SK-N-SH (cell line): ENCODE data around the gene ARL14. TPM values are rescaled to one million over a fixed set of nuclear protein-coding genes. Genes with fewer than 3 reads are reported as not detected.

Experiments used
- CTCF ChIA-PET: fragments of 300-600, 350-600 bp; formaldehyde crosslinking; extraction: SDS; loops from one replicate; lab custom pipeline; 2021; lab: Yijun Ruan, JAX
- POLR2A ChIA-PET: fragments of 350-600 bp; sonication (Branson Sonifier 250); formaldehyde crosslinking; extraction: SDS; loops from one replicate; lab custom pipeline; 2020; ENCODE audit warnings: antibody characterized with exemption, inconsistent platforms; lab: Yijun Ruan, JAX
- DNase-seq: peaks from one replicate; pipeline ENCODE4 v3.0.0; 2012
- H2AFZ ChIP-seq: fragments of 200-600 bp; sonication (generic); 2 replicates; pipeline ENCODE4 v1.8.1; 2016; ENCODE audit warnings: antibody characterized with exemption, mild to moderate bottlenecking, low read depth
- H3F3A ChIP-seq: fragments of 200-600 bp; sonication (generic); replicated peaks from 2 replicates; pipeline ENCODE3; 2016; ENCODE audit warnings: antibody characterized with exemption, mild to moderate bottlenecking; ENCODE audit not compliant: insufficient read depth
- H3K27ac ChIP-seq, 2 experiments: fragments of 200-500 bp in 1 of 2; fragments of 200-600 bp in 1 of 2; sonication (Bioruptor generic) in 1 of 2; sonication (generic), shearing (Covaris generic) in 1 of 2; 2 replicates each; pipeline versions ENCODE4 v1.5.1 to v1.6.1; 2014 to 2016; ENCODE audit warnings: low read depth in 2 of 2, inconsistent platforms in 1 of 2, low read length in 1 of 2, mild to moderate bottlenecking in 1 of 2, mixed read lengths in 1 of 2
- H3K27me3 ChIP-seq: fragments of 200-600 bp; sonication (generic), shearing (Covaris generic); 2 replicates; pipeline ENCODE4 v1.6.1; 2016; ENCODE audit warnings: mixed run types; ENCODE audit not compliant: insufficient read depth
- H3K36me3 ChIP-seq, 2 experiments: fragments of 200-500 bp in 1 of 2; fragments of 200-600 bp in 1 of 2; sonication (Bioruptor generic) in 1 of 2; sonication (generic) in 1 of 2; replicated peaks in 1 of 2; 2 replicates each; pipeline versions ENCODE3 to v1.5.1; 2014 to 2016; ENCODE audit warnings: low read length in 1 of 2, mild to moderate bottlenecking in 1 of 2; ENCODE audit not compliant: insufficient read depth in 2 of 2, control insufficient read depth in 1 of 2
- H3K4me1 ChIP-seq, 2 experiments: fragments of 200-500 bp in 1 of 2; fragments of 200-600 bp in 1 of 2; sonication (Bioruptor generic) in 1 of 2; sonication (generic), shearing (Covaris generic) in 1 of 2; 2 replicates each; pipeline versions ENCODE4 v1.5.1 to v1.6.1; 2014 to 2016; ENCODE audit warnings: low read depth in 1 of 2, low read length in 1 of 2, mixed run types in 1 of 2; ENCODE audit not compliant: insufficient read depth in 2 of 2, control insufficient read depth in 1 of 2
- H3K4me2 ChIP-seq: fragments of 200-600 bp; sonication (generic), shearing (Covaris generic); 2 replicates; pipeline ENCODE4 v1.6.1; 2017; ENCODE audit warnings: mixed run types
- H3K4me3 ChIP-seq, 2 experiments: fragments of 200-500 bp in 1 of 2; fragments of 200-600 bp in 1 of 2; sonication (Bioruptor generic) in 1 of 2; sonication (generic), shearing (Covaris generic) in 1 of 2; 2 replicates each; pipeline versions ENCODE4 v1.5.1 to v1.8.1; 2014 to 2016; ENCODE audit warnings: low read depth in 2 of 2, inconsistent platforms in 1 of 2, low read length in 1 of 2, mild to moderate bottlenecking in 1 of 2, mixed read lengths in 1 of 2, moderate library complexity in 1 of 2
- H3K79me2 ChIP-seq: fragments of 200-600 bp; sonication (generic); 2 replicates; pipeline ENCODE4 v1.8.1; 2017; ENCODE audit warnings: mild to moderate bottlenecking; ENCODE audit not compliant: insufficient read depth
- H3K9ac ChIP-seq: fragments of 200-600 bp; sonication (generic); 2 replicates; pipeline ENCODE4 v1.6.1; 2017; ENCODE audit warnings: mixed run types
- H3K9me2 ChIP-seq: fragments of 200-600 bp; sonication (generic); 2 replicates; pipeline ENCODE4 v1.6.1; 2017; ENCODE audit warnings: mixed run types
- H3K9me3 ChIP-seq: fragments of 200-600 bp; sonication (generic); 2 replicates; pipeline ENCODE4 v1.6.1; 2017; ENCODE audit warnings: mixed run types, mild to moderate bottlenecking, moderate library complexity
- H4K20me1 ChIP-seq: fragments of 200-600 bp; sonication (generic); 2 replicates; pipeline ENCODE4 v1.6.1; 2017; ENCODE audit warnings: mild to moderate bottlenecking, mixed run types; ENCODE audit not compliant: insufficient read depth
- EP300 ChIP-seq, 2 experiments: IDR thresholded peaks; 2 replicates each; pipeline versions ENCODE4 v1.4.0 to v1.6.1; 2012; ENCODE audit warnings: borderline replicate concordance in 1 of 2, low read depth in 1 of 2, low read length in 1 of 2
- FOSL2 ChIP-seq: IDR thresholded peaks from 2 replicates; pipeline ENCODE4 v1.4.0; 2012; ENCODE audit warnings: low read depth, mild to moderate bottlenecking, moderate library complexity, borderline replicate concordance
- FOXM1 ChIP-seq: IDR thresholded peaks from 2 replicates; pipeline ENCODE4 v1.4.0; 2012; ENCODE audit warnings: low read depth, mild to moderate bottlenecking
- REST ChIP-seq: IDR thresholded peaks from 2 replicates; pipeline ENCODE4 v1.6.1; 2012; ENCODE audit warnings: mild to moderate bottlenecking, low read depth, low read length, moderate library complexity
- RXRA ChIP-seq: IDR thresholded peaks from 2 replicates; pipeline ENCODE4 v1.4.0; 2012; ENCODE audit warnings: low read depth, mild to moderate bottlenecking, borderline replicate concordance
- WGBS: methylation state at CpG from one replicate; pipeline ENCODE4 v1.1.6; 2017; ENCODE audit warnings: low lambda C conversion rate; 5-methylcytosine and 5-hydroxymethylcytosine counted together
- polyA plus RNA-seq, 3 experiments: library from polyadenylated mRNA; depleted of rRNA; stranded (reverse); fragments of >200 nt; gene quantifications; 2 replicates each; pipeline ENCODE4 v1.2.3, GENCODE V29; 2012

Gene ARL14
- polyA plus RNA-seq (2012; rRNA removed), result not detected in 2 replicates
- polyA plus RNA-seq (2012; cell fraction: cytosol; rRNA removed), result 0.05 TPM in 1 of 2 replicates, not detected in the other
- not detected in 2 replicates for polyA plus RNA-seq (2012; cell fraction: nucleus; rRNA removed)

- WGBS, result 83% methylated on average over 4 of the region's 4 CpGs
- no peaks in the 10 kb centered on the region for H3K9me2 ChIP-seq
- no peak within 1 kb of the TSS for H3K4me2 ChIP-seq
- no peaks in the 10 kb centered on the region for H3K36me3 ChIP-seq
- POLR2A ChIA-PET, result no interaction called here
- H3K27ac ChIP-seq, result no peak within 1 kb of the TSS
- peaks cover 0 to 5% of the 10 kb centered on the region in 2 experiments; a peak in 1 of 4 replicates for H3K4me1 ChIP-seq
- H3K9ac ChIP-seq, result no peak within 1 kb of the TSS
- TF ChIP-seq RXRA (no peak), REST (no peak), EP300 (IDR thresholded peaks at IDR 0.05; ENCODE audit: borderline replicate concordance in 1 of 2, low read depth in 1 of 2, low read length in 1 of 2) (no peak), FOSL2 (peak; percentile 51; the same call in 1 of the 2 replicates), FOXM1 (no peak)
- TF ChIP-seq, all 33 proteins: peak for 1
- H3F3A ChIP-seq, result no peaks in the 10 kb centered on the region
- no peak for DNase-seq
- no peak within 1 kb of the TSS for H3K4me3 ChIP-seq
- no peaks in the 10 kb centered on the region for H4K20me1 ChIP-seq
- no peaks in the 10 kb centered on the region for H3K9me3 ChIP-seq
- H3K79me2 ChIP-seq, result no peaks in the 10 kb centered on the region
- CTCF ChIA-PET, result interaction anchor here (2.2 kb wide), 1 partner anchor 10 kb away, joined by 13 read pairs; no protein-coding TSS in a partner anchor
- H2AFZ ChIP-seq, result no peak within 1 kb of the TSS; the same call in 1 of the 2 replicates
- no peaks in the 10 kb centered on the region for H3K27me3 ChIP-seq
These were observed at the start of gene ARL14 for GRCh38 chr3:160676547-160677303. Gene ARL14 (plus strand): TSS chr3:160677160. CDS start chr3:160677347, 187 bp downstream.

GRCh38 chr3:160629491-160629890 is 47.5 kb upstream of the ARL14 start:
- Histone ChIP-seq H3K79me2 (no peaks in the 10 kb centered on the region), H4K20me1 (no peaks in the 10 kb centered on the region), H3F3A (no peaks in the 10 kb centered on the region), H3K36me3 (no peaks in the 10 kb centered on the region), H3K9me3 (no peaks in the 10 kb centered on the region), H3K4me1 (no peaks in the 10 kb centered on the region), H3K4me2 (no peak overlapping the region), H3K27ac (no peak overlapping the region), H3K9ac (no peak overlapping the region), H2AFZ (no peak overlapping the region), H3K27me3 (no peaks in the 10 kb centered on the region), H3K9me2 (no peaks in the 10 kb centered on the region), H3K4me3 (no peak overlapping the region)
- 27% methylated on average over 2 of the region's 2 CpGs for WGBS
- ChIA-PET CTCF (no interaction called here), POLR2A (no interaction called here)
- TF ChIP-seq REST, result no peak
- no peak for DNase-seq
